Measurements from ENCODE around the gene HARS1.
"Not testable (repeated sequence)": the region's sequence is repeated elsewhere in the genome, so short reads cannot be mapped to it uniquely, and the experiment has no call there.

HARS1 gene

DNA sequence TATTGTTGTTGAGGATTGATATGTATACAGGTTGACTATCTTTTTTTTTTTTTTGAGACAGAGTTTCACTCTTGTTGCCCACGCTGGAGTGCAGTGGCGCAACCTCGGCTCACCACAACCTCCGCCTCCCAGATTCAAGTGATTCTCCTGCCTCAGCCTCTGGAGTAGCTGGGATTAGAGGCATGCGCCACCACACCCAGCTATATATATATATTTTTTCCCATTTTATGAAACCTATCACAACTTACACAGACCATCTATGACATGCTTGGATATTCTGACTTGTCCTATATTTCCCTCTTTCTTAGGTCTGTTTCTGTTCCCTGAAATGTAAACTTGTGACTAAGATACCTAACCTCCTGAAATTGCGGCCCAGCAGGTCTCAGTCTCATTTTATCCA lies 63.2 kb downstream of the HARS1 start:
- TF ChIP-seq POLR2A (IDR thresholded peaks at IDR 0.05; ENCODE audit: low read depth, low read length) (no peak), SPI1 (IDR thresholded peaks at IDR 0.05; ENCODE audit: low read depth, low read length) (no peak), POLR2AphosphoS5 (IDR thresholded peaks at IDR 0.05; ENCODE audit: low read depth, low read length) (no peak), TAF1 (IDR thresholded peaks at IDR 0.05; ENCODE audit: low read depth, low read length) (no peak), POU2F2 (IDR thresholded peaks at IDR 0.05; ENCODE audit: low read depth, low read length) (no peak), PAX5 (IDR thresholded peaks at IDR 0.05; ENCODE audit: insufficient read depth, low read length, severe bottlenecking) (no peak)
- FAIRE-seq: no peak
- no peak for DNase-seq (ENCODE audit: insufficient read length, low spot score)

DNA sequence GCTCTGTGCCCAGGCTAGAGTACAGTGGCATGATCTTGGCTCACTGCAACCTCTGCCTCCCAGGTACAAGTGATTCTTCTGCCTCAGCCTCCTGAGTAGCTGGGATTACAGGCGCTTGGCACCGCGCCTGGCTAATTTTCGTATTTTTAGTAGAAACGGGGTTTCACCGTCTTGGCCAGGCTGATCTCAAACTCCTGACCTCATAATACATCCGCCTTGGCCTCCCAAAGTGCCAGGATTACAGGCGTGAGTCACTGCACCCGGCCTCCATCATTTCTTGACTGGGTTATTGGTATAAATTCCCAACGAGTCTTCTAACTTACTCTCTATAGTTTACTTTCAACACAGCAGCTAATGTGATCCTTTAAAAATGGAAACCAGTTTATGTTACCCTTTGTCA lies 66.3 kb downstream of the HARS1 start:
- not testable (repeated sequence) for DNase-seq (ENCODE audit: insufficient read length, low spot score); FAIRE-seq

All from GM12891 (cell line).